Uterus (tissue), 4 donors: ENCODE data around the gene TMEM202. TPM values are rescaled to one million over a fixed set of nuclear protein-coding genes. Genes with fewer than 3 reads are reported as not detected.
"Not testable (repeated sequence)": the region's sequence is repeated elsewhere in the genome, so short reads cannot be mapped to it uniquely, and the experiment has no call there.

Experiments used
- DNase-seq, 2 donors: peaks; one replicate each; pipeline ENCODE4 v3.0.0-alpha.2; 2019 to 2020
- H3K27ac ChIP-seq, 2 donors: fragments of 200-600 bp; sonication (generic); 1 replicate in 1 of 2; 2 replicates in 1 of 2; pipeline ENCODE4 v1.5.1; 2016 to 2018
- H3K27me3 ChIP-seq, 2 donors: fragments of 200-600 bp; sonication (generic); one replicate each; pipeline ENCODE4 v1.5.1; 2018 to 2019; ENCODE audit warnings: control low read depth in 1 of 2
- H3K36me3 ChIP-seq, 2 donors: fragments of 200-600 bp; sonication (generic); one replicate each; pipeline ENCODE4 v1.5.1; 2019; ENCODE audit warnings: control low read depth in 1 of 2
- H3K4me1 ChIP-seq, 2 donors: fragments of 200-600 bp; sonication (generic); one replicate each; pipeline ENCODE4 v1.5.1; 2018 to 2019; ENCODE audit warnings: control low read depth in 1 of 2
- H3K4me3 ChIP-seq, 2 donors: fragments of 200-600 bp; sonication (generic); 1 replicate in 1 of 2; 2 replicates in 1 of 2; pipeline ENCODE4 v1.5.1; 2018 to 2019; ENCODE audit warnings: mild to moderate bottlenecking in 1 of 2
- H3K9me3 ChIP-seq, 2 donors: fragments of 200-600 bp; sonication (generic); one replicate each; pipeline ENCODE4 v1.5.1; 2019; ENCODE audit warnings: control low read depth in 1 of 2
- POLR2A ChIP-seq, 2 donors: fragments of 450-650 bp; IDR thresholded peaks; one replicate each; pipeline ENCODE4 v1.6.1; 2016; ENCODE audit warnings: antibody characterized with exemption in 2 of 2, mild to moderate bottlenecking in 1 of 2, moderate library complexity in 1 of 2
- intact Hi-C: fragments of 100-400 bp; cut with DNase I; formaldehyde crosslinking; loops from one replicate; pipeline ENCODE4 v1.15.1; 2023; ENCODE audit warnings: low total_unique reads
- total RNA-seq, 4 donors: library from RNA; depleted of rRNA in 3 of 4; stranded (reverse); fragments of >200 nt in 3 of 4; gene quantifications; one replicate each; pipeline versions ENCODE4 v1.1.0 to v1.2.4, GENCODE V29; 2014 to 2023
- TF ChIP-seq, protein P1 (sequence below), 4 experiments: fragments of 200-600 bp in 2 of 4; fragments of 450-650 bp in 2 of 4; sonication (generic) in 2 of 4; IDR thresholded peaks; one replicate each; pipeline ENCODE4 v1.5.1; 2016 to 2019; ENCODE audit warnings: antibody characterized with exemption in 4 of 4, mild to moderate bottlenecking in 2 of 4, moderate library complexity in 1 of 4
- donor health status: DM: yes; HTN: yes; CAD: no.

The TMEM202 gene
- total RNA-seq, 4 donors from 2014 or later, result not detected

DNA sequence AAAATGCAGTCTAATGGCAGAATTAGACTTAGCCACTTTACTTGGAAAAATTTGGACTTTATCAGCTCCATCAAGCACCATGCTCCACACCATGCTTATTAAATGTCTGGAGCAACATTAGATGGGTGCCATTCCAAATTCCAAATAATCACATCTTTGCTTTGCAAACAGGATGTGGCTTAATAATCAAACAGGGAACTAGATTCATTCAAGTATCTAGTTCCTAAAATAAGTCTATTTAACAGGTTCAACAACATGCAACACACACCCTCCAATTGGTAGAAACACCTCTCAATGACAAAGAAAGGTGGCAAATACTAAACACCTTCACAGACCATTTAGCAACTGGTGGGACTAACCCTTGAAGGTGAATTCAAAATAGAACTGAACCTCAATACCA lies 25.7 kb upstream of the TMEM202 start:
- DNase-seq, result no peak
- Histone ChIP-seq H3K36me3 (no peaks in the 10 kb centered on the region), H3K4me3 (no peak overlapping the region), H3K27me3 (no peaks in the 10 kb centered on the region), H3K4me1 (peaks cover 0 to 15% of the 10 kb centered on the region in 2 donors), H3K9me3 (no peaks in the 10 kb centered on the region), H3K27ac (no peak overlapping the region)
- TF ChIP-seq, protein P1, sequence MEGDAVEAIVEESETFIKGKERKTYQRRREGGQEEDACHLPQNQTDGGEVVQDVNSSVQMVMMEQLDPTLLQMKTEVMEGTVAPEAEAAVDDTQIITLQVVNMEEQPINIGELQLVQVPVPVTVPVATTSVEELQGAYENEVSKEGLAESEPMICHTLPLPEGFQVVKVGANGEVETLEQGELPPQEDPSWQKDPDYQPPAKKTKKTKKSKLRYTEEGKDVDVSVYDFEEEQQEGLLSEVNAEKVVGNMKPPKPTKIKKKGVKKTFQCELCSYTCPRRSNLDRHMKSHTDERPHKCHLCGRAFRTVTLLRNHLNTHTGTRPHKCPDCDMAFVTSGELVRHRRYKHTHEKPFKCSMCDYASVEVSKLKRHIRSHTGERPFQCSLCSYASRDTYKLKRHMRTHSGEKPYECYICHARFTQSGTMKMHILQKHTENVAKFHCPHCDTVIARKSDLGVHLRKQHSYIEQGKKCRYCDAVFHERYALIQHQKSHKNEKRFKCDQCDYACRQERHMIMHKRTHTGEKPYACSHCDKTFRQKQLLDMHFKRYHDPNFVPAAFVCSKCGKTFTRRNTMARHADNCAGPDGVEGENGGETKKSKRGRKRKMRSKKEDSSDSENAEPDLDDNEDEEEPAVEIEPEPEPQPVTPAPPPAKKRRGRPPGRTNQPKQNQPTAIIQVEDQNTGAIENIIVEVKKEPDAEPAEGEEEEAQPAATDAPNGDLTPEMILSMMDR (IDR thresholded peaks at IDR 0.05), result no peak
- no peak for TF ChIP-seq POLR2A (IDR thresholded peaks at IDR 0.05)
- intact Hi-C loops, result no loop called here

DNA sequence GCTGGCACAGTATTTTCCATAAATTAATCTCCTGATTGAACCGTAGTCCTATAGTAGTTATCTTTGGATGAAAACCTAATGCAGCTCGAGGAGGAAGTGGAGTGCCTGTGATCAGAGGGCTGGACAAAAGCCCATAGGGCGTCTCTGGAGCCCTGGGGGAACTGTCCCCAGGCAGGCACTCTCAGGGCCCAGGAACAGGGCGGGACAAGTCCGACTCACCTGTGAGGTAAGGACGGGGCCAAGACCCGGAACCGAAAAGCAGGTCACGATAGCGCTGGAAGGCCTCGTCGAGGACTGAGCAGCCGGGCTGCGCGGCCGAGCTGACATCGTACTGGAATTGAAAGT lies 22.6 kb upstream of the TMEM202 start:
- H3K27me3 ChIP-seq, result no peaks in the 10 kb centered on the region
- intact Hi-C loops, result no loop called here
- DNase-seq, result no peak
- no peak for TF ChIP-seq POLR2A (IDR thresholded peaks at IDR 0.05)
- TF ChIP-seq, protein P1 (IDR thresholded peaks at IDR 0.05), result no peak
- H3K4me1 ChIP-seq, result peaks cover 0 to 15% of the 10 kb centered on the region in 2 donors
- peak overlapping the region; percentile 69 to 80 for H3K4me3 ChIP-seq
- H3K9me3 ChIP-seq, result no peaks in the 10 kb centered on the region
- peak overlapping the region; percentile 83 to 85 for H3K27ac ChIP-seq
- H3K36me3 ChIP-seq, result no peaks in the 10 kb centered on the region

DNA sequence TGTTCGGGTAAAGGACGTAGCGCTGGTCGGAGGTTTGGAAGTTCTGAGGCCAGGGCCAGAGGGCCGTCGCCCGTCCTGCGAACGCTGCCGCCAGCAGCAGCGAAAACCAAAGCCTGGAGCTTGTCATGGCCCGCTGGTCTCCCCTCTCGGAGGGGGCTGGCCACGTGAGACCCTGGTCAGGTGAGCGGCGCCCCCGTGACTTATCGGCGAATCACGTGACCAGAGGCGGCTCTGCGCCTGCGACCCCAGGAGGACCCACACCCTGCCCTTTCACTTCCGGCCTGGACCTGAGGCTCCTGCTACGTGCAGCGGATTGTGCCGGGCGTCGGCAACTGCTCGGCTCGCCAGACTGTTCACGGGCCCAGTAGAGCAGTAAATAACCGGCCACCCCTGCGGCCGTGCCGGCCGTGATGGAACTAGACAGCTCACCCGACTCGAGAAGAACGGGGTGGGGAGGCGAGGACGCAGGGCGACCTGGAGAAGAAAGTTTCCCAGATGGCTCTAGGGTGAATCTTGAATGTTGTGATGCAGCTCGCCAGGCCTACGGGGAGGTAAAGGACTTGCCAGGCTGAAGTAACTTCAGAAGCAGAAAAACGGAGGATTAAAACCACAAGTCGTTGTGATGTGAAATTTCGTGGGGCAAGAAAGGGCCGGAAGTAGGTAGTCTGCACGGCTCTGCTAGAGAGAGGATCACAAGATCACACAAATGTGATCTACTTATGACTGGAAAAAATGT lies 22.1 kb upstream of the TMEM202 start, which contains the start of gene HEXA:
TSS of gene HEXA (minus strand) at position 169 of the 736 bp plus-strand sequence. CDS start at position 127, 42 bp downstream.
- peaks cover 0 to 15% of the 10 kb centered on the region in 2 donors for H3K4me1 ChIP-seq

DNA sequence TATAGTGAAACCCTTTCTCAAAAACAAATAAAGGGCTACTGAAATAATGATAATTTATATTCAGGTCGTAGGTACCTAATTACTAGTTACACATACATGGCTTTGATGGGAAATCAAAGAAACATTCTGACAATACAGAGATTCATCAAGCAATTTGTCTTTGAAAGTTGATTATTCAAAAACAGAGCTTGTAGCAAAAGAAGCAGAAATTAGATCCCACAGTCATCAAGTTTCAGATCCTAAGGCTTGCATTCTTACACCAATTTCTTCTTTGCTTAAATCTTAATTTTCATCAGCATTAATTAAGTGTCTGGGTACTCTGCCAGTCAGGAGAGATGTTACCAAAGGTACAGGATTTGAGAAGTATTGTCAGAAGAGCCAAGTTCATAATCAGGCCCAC lies 20.8 kb upstream of the TMEM202 start:
- TF ChIP-seq POLR2A (IDR thresholded peaks at IDR 0.05), result no peak
- TF ChIP-seq, protein P1 (IDR thresholded peaks at IDR 0.05), result no peak
- DNase-seq, result no peak
- H3K4me3 ChIP-seq, result no peak overlapping the region
- H3K27ac ChIP-seq, result no peak overlapping the region
- intact Hi-C loops, result no loop called here
- no peaks in the 10 kb centered on the region for H3K9me3 ChIP-seq
- no peaks in the 10 kb centered on the region for H3K36me3 ChIP-seq
- peaks cover 0 to 15% of the 10 kb centered on the region in 2 donors for H3K4me1 ChIP-seq
- H3K27me3 ChIP-seq, result no peaks in the 10 kb centered on the region

More for the DNA sequence above, 22.1 kb upstream of the TMEM202 start, which contains the start of gene HEXA:
- intact Hi-C loops, result no loop called here
- Histone ChIP-seq H3K27me3 (no peaks in the 10 kb centered on the region), H3K27ac (peak within 1 kb of the TSS; percentile 83 to 85), H3K9me3 (no peaks in the 10 kb centered on the region), H3K4me3 (peak within 1 kb of the TSS; percentile 69 to 80), H3K36me3 (no peaks in the 10 kb centered on the region)
- TF ChIP-seq, protein P1 (IDR thresholded peaks at IDR 0.05), result peak in 1 of 4 experiments; percentile 25
- TF ChIP-seq POLR2A (IDR thresholded peaks at IDR 0.05), result peak; percentile 23 to 66
- peak; percentile 96 for DNase-seq

- H3K4me3 ChIP-seq, intact Hi-C loops, H3K36me3 ChIP-seq, DNase-seq, H3K9me3 ChIP-seq, H3K4me1 ChIP-seq, H3K27ac ChIP-seq, H3K27me3 ChIP-seq: not testable (repeated sequence)
These were observed 19.0 kb upstream of the TMEM202 start for GRCh38 chr15:72379106-72379505.
